GM12878 (cell line): Measurements from ENCODE around the gene CHAF1A. TPM values are rescaled to one million over a fixed set of nuclear protein-coding genes. Genes with fewer than 3 reads are reported as not detected.

Experiments
- CBFB ChIP-seq: IDR thresholded peaks from 2 replicates; pipeline ENCODE4 v1.6.1; 2016; ENCODE audit warnings: antibody characterized with exemption, low read depth
- EGR1 ChIP-seq, 2 experiments: IDR thresholded peaks; 1 replicate in 1 of 2; 2 replicates in 1 of 2; pipeline ENCODE4 v1.6.1; 2011 to 2012; ENCODE audit warnings: low read depth in 2 of 2, low read length in 2 of 2, borderline replicate concordance in 1 of 2, mild to moderate bottlenecking in 1 of 2, moderate library complexity in 1 of 2
- EZH2 ChIP-seq: IDR thresholded peaks from 2 replicates; pipeline ENCODE4 v1.6.1; 2012; ENCODE audit warnings: low read depth, mild to moderate bottlenecking, control low read depth, inconsistent platforms, low read length, borderline replicate concordance; ENCODE audit not compliant: control insufficient read depth
- FOXK2 ChIP-seq: fragments of 450-650 bp; IDR thresholded peaks from 2 replicates; pipeline ENCODE4 v1.6.1; 2017; ENCODE audit warnings: mild to moderate bottlenecking, moderate library complexity
- GATAD2B ChIP-seq: fragments of 450-650 bp; conservative IDR thresholded peaks from 2 replicates; pipeline ENCODE4 v1.6.1; 2017; ENCODE audit warnings: low read depth, mild to moderate bottlenecking, moderate library complexity
- HCFC1 ChIP-seq: fragments of 150-350 bp; IDR thresholded peaks from 2 replicates; pipeline ENCODE4 v1.6.1; 2014; ENCODE audit warnings: low read length
- IKZF2 ChIP-seq, 2 experiments: fragments of 450-650 bp; IDR thresholded peaks; 2 replicates each; pipeline ENCODE4 v1.6.1; 2017; ENCODE audit warnings: mild to moderate bottlenecking in 2 of 2, moderate library complexity in 2 of 2
- MEF2A ChIP-seq: IDR thresholded peaks from 2 replicates; pipeline ENCODE4 v1.6.1; 2011; ENCODE audit warnings: low read depth, mild to moderate bottlenecking, low read length, moderate library complexity; ENCODE audit not compliant: insufficient read depth
- MYC ChIP-seq: IDR thresholded peaks from 2 replicates; pipeline ENCODE4 v1.6.1; 2011; ENCODE audit warnings: mild to moderate bottlenecking, low read length, moderate library complexity, inconsistent platforms; ENCODE audit not compliant: insufficient read depth, insufficient replicate concordance, insufficient read length, severe bottlenecking
- PAX5 ChIP-seq: IDR thresholded peaks from 2 replicates; pipeline ENCODE4 v1.6.1; 2011; ENCODE audit warnings: low read depth, low read length, borderline replicate concordance
- POLR2A ChIP-seq: IDR thresholded peaks from 2 replicates; pipeline ENCODE4 v1.6.1; 2011; ENCODE audit warnings: low read depth, mild to moderate bottlenecking, low read length
- POLR2AphosphoS2 ChIP-seq: IDR thresholded peaks from 2 replicates; pipeline ENCODE4 v1.6.1; 2011; ENCODE audit warnings: low read depth, mild to moderate bottlenecking, low read length, improper control_type of control experiment, moderate library complexity
- RUNX3 ChIP-seq: IDR thresholded peaks from 2 replicates; pipeline ENCODE4 v1.6.1; 2012; ENCODE audit warnings: low read length, inconsistent platforms
- SIN3A ChIP-seq: IDR thresholded peaks from 2 replicates; pipeline ENCODE4 v1.6.1; 2012; ENCODE audit warnings: low read depth, low read length, improper control_type of control experiment
- SMARCA5 ChIP-seq: fragments of 450-650 bp; IDR thresholded peaks from 2 replicates; pipeline ENCODE4 v1.6.1; 2017; ENCODE audit warnings: mild to moderate bottlenecking
- polyA plus RNA-seq, 11 experiments: library from polyadenylated mRNA; depleted of rRNA in 4 of 11; unstranded in 6 of 11; stranded (reverse) in 5 of 11; fragments of >200 nt; fragmentation: Nextera tagmentation in 4 of 11; fragmentation: Illumina TruSeq in 1 of 11; extraction: Ambion mirVana in 4 of 11; extraction: Trizol in 1 of 11; gene quantifications; 1 replicate in 1 of 11; 2 replicates in 10 of 11; pipeline versions ENCODE4 v1.2.1 to v1.2.3, GENCODE V29; 2011 to 2016; ENCODE audit warnings: inconsistent platforms in 2 of 11, missing spikeins in 2 of 11, low read depth in 1 of 11
- total RNA-seq, 4 experiments: library from RNA; depleted of rRNA in 3 of 4; stranded (reverse); fragments of >200 nt in 3 of 4; fragmentation: Illumina TruSeq in 1 of 4; extraction: Trizol in 1 of 4; gene quantifications; 2 replicates each; pipeline versions ENCODE4 v1.2.1 to v1.2.3, GENCODE V29; 2013 to 2021
- TF ChIP-seq, protein P1 (sequence below): IDR thresholded peaks from 2 replicates; pipeline ENCODE4 v1.6.1; 2011; ENCODE audit warnings: borderline replicate concordance, low read depth, mild to moderate bottlenecking, moderate library complexity, mixed read lengths, low read length; ENCODE audit not compliant: insufficient read depth; ENCODE audit errors: extremely low read length
- TF ChIP-seq, protein P2 (sequence below): fragments of 450-650 bp; IDR thresholded peaks from 2 replicates; pipeline ENCODE4 v1.6.1; 2017; ENCODE audit warnings: low read depth, mild to moderate bottlenecking, moderate library complexity
- TF ChIP-seq, protein P3 (sequence below): fragments of 450-650 bp; formaldehyde crosslinking; IDR thresholded peaks from 2 replicates; pipeline ENCODE4 v1.4.0; 2022; ENCODE audit warnings: mild to moderate bottlenecking, moderate library complexity
- TF ChIP-seq, protein P4 (sequence below): IDR thresholded peaks from 2 replicates; pipeline ENCODE4 v1.6.1; 2011; ENCODE audit warnings: low read depth, low read length, improper control_type of control experiment, borderline replicate concordance
- TF ChIP-seq, protein P5 (sequence below): fragments of 450-650 bp; IDR thresholded peaks from 2 replicates; pipeline ENCODE4 v1.6.1; 2017; ENCODE audit warnings: borderline replicate concordance

The CHAF1A gene
- total and polyA plus RNA-seq, 10 of the 15 experiments (the other 5 are each of a cell fraction or from before 2014, with no cell fraction given): 1.3 to 69.1 (median 34.2) TPM

DNA sequence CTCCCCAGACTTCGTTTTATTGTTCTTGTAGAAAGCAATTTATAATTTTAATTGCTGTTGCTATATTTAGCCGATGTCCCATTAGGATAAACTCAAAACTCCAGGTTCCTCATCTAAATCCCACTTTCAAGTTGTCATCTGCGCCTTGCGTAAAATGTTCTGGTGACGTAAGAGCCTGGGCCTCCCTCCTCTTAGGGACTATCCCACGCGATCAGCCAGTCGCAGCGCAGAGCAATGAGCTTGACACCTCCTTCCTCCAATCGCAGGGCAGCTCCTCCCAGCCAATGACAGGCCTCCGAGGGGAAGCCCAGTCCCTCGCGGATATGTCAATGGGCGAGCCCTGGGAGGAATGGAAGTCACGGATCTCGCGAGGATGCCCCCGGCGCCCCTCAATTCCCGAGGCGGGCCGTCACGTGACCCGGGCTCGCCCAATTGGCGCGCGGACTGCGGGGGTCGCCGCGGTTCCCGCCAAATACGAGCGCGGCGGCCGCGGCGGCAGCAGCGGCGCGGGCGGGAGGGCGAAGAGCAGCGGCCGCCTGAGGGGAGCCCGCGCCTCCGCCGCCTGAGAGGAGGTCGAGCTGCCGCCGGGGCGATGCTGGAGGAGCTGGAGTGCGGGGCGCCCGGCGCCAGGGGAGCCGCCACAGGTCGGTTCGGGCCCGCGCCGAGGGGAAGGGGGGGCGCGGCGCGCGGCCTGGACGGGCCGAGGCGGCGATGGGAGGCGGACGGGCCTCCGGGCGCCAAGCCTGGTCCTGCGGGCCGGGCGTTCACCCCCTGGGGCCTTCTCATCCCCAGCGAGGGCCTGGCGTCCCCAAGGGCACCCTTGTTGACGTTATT lies at the start of gene CHAF1A (continued):
- TF ChIP-seq EGR1 (IDR thresholded peaks at IDR 0.05; ENCODE audit: borderline replicate concordance in 1 of 2, low read depth in 2 of 2, low read length in 2 of 2): peak in 1 of 2 experiments; percentile 8; a peak in 1 of 3 replicates
- no peak for TF ChIP-seq EZH2
- peak; percentile 20; the same call in 1 of the 2 replicates for TF ChIP-seq PAX5
- TF ChIP-seq IKZF2 (IDR thresholded peaks at IDR 0.05): peak; percentile 93 to 97
- TF ChIP-seq, protein P1, sequence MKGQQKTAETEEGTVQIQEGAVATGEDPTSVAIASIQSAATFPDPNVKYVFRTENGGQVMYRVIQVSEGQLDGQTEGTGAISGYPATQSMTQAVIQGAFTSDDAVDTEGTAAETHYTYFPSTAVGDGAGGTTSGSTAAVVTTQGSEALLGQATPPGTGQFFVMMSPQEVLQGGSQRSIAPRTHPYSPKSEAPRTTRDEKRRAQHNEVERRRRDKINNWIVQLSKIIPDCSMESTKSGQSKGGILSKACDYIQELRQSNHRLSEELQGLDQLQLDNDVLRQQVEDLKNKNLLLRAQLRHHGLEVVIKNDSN: peak; percentile 98
- TF ChIP-seq, protein P2, sequence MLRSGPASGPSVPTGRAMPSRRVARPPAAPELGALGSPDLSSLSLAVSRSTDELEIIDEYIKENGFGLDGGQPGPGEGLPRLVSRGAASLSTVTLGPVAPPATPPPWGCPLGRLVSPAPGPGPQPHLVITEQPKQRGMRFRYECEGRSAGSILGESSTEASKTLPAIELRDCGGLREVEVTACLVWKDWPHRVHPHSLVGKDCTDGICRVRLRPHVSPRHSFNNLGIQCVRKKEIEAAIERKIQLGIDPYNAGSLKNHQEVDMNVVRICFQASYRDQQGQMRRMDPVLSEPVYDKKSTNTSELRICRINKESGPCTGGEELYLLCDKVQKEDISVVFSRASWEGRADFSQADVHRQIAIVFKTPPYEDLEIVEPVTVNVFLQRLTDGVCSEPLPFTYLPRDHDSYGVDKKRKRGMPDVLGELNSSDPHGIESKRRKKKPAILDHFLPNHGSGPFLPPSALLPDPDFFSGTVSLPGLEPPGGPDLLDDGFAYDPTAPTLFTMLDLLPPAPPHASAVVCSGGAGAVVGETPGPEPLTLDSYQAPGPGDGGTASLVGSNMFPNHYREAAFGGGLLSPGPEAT: peak; percentile 97
- peak; percentile 98 for TF ChIP-seq SIN3A
- TF ChIP-seq POLR2AphosphoS2: 0 out of 2 replicates have a peak, but pooled peaks have one; percentile 54
- TF ChIP-seq SMARCA5: peak; percentile 62; the same call in 1 of the 2 replicates
- peak; percentile 95 for TF ChIP-seq CBFB
- TF ChIP-seq HCFC1: peak; percentile 47; the same call in 1 of the 2 replicates
- TF ChIP-seq RUNX3: no peak
- TF ChIP-seq, protein P3, sequence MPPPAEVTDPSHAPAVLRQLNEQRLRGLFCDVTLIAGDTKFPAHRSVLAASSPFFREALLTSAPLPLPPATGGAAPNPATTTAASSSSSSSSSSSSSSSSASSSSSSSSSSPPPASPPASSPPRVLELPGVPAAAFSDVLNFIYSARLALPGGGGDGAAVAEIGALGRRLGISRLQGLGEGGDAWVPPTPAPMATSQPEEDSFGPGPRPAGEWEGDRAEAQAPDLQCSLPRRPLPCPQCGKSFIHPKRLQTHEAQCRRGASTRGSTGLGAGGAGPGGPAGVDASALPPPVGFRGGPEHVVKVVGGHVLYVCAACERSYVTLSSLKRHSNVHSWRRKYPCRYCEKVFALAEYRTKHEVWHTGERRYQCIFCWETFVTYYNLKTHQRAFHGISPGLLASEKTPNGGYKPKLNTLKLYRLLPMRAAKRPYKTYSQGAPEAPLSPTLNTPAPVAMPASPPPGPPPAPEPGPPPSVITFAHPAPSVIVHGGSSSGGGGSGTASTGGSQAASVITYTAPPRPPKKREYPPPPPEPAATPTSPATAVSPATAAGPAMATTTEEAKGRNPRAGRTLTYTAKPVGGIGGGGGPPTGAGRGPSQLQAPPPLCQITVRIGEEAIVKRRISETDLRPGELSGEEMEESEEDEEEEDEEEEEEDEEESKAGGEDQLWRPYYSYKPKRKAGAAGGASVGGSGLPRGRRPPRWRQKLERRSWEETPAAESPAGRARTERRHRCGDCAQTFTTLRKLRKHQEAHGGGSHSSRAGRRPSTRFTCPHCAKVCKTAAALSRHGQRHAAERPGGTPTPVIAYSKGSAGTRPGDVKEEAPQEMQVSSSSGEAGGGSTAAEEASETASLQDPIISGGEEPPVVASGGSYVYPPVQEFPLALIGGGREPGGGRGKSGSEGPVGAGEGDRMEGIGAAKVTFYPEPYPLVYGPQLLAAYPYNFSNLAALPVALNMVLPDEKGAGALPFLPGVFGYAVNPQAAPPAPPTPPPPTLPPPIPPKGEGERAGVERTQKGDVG: peak; percentile 80; the same call in 1 of the 2 replicates
- no peak for TF ChIP-seq MYC
- TF ChIP-seq, protein P4, sequence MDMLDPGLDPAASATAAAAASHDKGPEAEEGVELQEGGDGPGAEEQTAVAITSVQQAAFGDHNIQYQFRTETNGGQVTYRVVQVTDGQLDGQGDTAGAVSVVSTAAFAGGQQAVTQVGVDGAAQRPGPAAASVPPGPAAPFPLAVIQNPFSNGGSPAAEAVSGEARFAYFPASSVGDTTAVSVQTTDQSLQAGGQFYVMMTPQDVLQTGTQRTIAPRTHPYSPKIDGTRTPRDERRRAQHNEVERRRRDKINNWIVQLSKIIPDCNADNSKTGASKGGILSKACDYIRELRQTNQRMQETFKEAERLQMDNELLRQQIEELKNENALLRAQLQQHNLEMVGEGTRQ: peak; percentile 92
- TF ChIP-seq FOXK2: no peak
- 0 out of 2 replicates have a peak, but pooled peaks have one; percentile 59 for TF ChIP-seq MEF2A
- TF ChIP-seq GATAD2B: peak; percentile 92
- TF ChIP-seq POLR2A: peak; percentile 83
- TF ChIP-seq, protein P5, sequence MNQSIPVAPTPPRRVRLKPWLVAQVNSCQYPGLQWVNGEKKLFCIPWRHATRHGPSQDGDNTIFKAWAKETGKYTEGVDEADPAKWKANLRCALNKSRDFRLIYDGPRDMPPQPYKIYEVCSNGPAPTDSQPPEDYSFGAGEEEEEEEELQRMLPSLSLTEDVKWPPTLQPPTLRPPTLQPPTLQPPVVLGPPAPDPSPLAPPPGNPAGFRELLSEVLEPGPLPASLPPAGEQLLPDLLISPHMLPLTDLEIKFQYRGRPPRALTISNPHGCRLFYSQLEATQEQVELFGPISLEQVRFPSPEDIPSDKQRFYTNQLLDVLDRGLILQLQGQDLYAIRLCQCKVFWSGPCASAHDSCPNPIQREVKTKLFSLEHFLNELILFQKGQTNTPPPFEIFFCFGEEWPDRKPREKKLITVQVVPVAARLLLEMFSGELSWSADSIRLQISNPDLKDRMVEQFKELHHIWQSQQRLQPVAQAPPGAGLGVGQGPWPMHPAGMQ: peak; percentile 89
